ENCODE results near the gene TAF10.

DNA sequence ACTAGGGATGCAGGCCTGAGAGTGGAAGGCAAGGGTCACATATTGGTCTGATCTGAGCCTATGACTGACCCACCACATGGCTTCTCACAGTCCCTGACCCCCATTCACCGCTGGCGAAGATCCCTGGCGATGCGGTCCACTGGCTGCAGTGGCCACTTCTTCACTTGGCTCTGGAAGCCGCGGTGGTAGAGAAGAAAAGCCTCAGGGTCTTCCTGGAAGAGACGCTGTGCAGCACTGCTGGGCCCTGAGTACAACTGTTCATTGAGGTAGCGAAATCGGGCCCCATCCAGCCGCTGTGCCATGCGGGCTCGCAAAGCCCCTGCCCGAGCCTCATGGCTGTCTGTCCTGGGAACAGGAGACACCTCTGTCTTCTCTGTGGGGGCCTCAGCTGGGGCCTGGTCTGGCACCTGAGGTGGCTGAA is 11.0 kb downstream of the TAF10 start:
- TF ChIP-seq, protein P1, sequence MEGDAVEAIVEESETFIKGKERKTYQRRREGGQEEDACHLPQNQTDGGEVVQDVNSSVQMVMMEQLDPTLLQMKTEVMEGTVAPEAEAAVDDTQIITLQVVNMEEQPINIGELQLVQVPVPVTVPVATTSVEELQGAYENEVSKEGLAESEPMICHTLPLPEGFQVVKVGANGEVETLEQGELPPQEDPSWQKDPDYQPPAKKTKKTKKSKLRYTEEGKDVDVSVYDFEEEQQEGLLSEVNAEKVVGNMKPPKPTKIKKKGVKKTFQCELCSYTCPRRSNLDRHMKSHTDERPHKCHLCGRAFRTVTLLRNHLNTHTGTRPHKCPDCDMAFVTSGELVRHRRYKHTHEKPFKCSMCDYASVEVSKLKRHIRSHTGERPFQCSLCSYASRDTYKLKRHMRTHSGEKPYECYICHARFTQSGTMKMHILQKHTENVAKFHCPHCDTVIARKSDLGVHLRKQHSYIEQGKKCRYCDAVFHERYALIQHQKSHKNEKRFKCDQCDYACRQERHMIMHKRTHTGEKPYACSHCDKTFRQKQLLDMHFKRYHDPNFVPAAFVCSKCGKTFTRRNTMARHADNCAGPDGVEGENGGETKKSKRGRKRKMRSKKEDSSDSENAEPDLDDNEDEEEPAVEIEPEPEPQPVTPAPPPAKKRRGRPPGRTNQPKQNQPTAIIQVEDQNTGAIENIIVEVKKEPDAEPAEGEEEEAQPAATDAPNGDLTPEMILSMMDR (IDR thresholded peaks at IDR 0.05): no peak
- no peak for TF ChIP-seq POLR2A (IDR thresholded peaks at IDR 0.05)
